ENCODE data around the gene PIGU.
"Not testable (repeated sequence)": the region's sequence is repeated elsewhere in the genome, so short reads cannot be mapped to it uniquely, and the experiment has no call there.

PIGU gene

GRCh38 chr20:34528921-34529297 is 148.0 kb downstream of the PIGU start:
- no peak for DNase-seq

GRCh38 chr20:34527016-34527415 is 149.9 kb downstream of the PIGU start:
- no peak for DNase-seq

- DNase-seq, result no peak
These were observed 150.4 kb downstream of the PIGU start for GRCh38 chr20:34526466-34526865.

GRCh38 chr20:34525709-34526416 is 151.0 kb downstream of the PIGU start:
- DNase-seq, result peak; percentile 21

GRCh38 chr20:34525342-34525708 is 151.6 kb downstream of the PIGU start:
- no peak for DNase-seq

- DNase-seq, result no peak
These were observed 152.5 kb downstream of the PIGU start for GRCh38 chr20:34524426-34524825.

GRCh38 chr20:34522969-34523871 is 153.7 kb downstream of the PIGU start:
- DNase-seq, result peak; percentile 22

GRCh38 chr20:34519841-34520240 is 157.1 kb downstream of the PIGU start:
- DNase-seq, result not testable (repeated sequence)

- not testable (repeated sequence) for DNase-seq
These were observed 158.0 kb downstream of the PIGU start for GRCh38 chr20:34518863-34519262.

GRCh38 chr20:34517114-34517505 is 159.8 kb downstream of the PIGU start:
- no peak for DNase-seq

- DNase-seq, result peak; percentile 99
These were observed 160.4 kb downstream of the PIGU start, which contains the start of gene DYNLRB1 for GRCh38 chr20:34516247-34517113. Gene DYNLRB1, plus strand, starts transcription at chr20:34516422. Its CDS starts 37 bp downstream, at chr20:34516459.

- peak; percentile 86 for DNase-seq
These were observed 161.2 kb downstream of the PIGU start for GRCh38 chr20:34515484-34516246.

GRCh38 chr20:34514897-34515483 is 161.9 kb downstream of the PIGU start:
- no peak for DNase-seq

GRCh38 chr20:34514034-34514433 is 162.9 kb downstream of the PIGU start:
- DNase-seq, result not testable (repeated sequence)

GRCh38 chr20:34512955-34513419 is 163.9 kb downstream of the PIGU start:
- no peak for DNase-seq

GRCh38 chr20:34512266-34512954 is 164.5 kb downstream of the PIGU start:
- DNase-seq, result no peak

GRCh38 chr20:34511891-34512265 is 165.0 kb downstream of the PIGU start:
- DNase-seq, result no peak

- DNase-seq, result no peak
These were observed 166.3 kb downstream of the PIGU start for GRCh38 chr20:34510575-34510974.
